GM18951 (cell line): ENCODE data around the gene FARP1.

Experiments used
- POLR2A ChIP-seq: IDR thresholded peaks from 4 replicates; pipeline ENCODE4 v1.6.1; 2011; ENCODE audit warnings: mild to moderate bottlenecking; ENCODE audit not compliant: insufficient read length, insufficient read depth; ENCODE audit errors: extremely low read depth
- in situ Hi-C: fragments of 300-500 bp; cut with MboI; formaldehyde crosslinking; loops from one replicate; pipeline ENCODE4 v1.12.0; 2022; ENCODE audit warnings: low sequenced_read_pairs, mixed read lengths, inconsistent platforms; ENCODE audit not compliant: unreplicated experiment

The FARP1 gene

DNA sequence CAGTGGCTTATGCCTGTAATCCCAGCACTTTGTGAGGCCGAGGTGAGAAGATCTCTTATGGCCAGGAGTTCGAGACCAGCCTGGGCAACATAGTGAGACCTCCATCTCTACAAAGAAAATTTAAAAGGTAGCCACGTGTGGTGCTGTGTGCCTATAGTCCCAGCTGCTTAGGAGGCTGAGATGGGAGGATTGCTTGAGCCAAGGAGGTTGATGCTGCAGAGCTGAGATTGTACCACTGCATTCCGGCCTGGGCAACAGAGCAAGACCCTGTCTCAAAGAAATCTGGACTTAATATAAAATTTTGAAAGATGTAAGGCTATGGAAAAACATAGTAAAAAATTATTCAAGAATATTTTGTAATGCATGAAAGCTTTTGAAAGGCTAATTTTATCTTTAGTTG lies 99.5 kb downstream of the FARP1 start:
- in situ Hi-C loops = no loop called here

GRCh38 chr13:98243929-98244272 lies 101.0 kb downstream of the FARP1 start:
- in situ Hi-C loops = no loop called here
- no peak for TF ChIP-seq POLR2A

More for the DNA sequence above, 99.5 kb downstream of the FARP1 start:
- TF ChIP-seq POLR2A = no peak

GRCh38 chr13:98246538-98247172 lies 103.8 kb downstream of the FARP1 start:
- in situ Hi-C loops = no loop called here
- TF ChIP-seq POLR2A = no peak

DNA sequence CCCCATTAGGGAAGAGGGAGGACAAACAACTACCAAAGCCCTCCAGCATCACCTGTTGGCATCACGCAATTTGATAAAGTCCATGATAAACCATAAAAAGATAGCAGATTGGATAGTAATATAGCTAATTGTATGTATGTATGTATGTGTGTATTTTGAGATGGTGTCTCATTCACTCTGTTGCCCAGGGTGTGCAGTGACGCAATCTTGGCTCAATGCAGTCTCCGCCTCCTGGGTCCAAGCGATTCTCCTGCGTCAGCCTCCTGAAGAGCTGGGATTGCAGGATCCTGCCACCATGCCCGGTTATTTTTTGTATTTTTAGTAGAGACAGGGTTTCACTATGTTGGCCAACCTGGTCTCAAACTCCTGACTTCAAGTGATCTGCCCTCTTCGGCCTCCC lies 108.8 kb downstream of the FARP1 start:
- in situ Hi-C loops = no loop called here
- TF ChIP-seq POLR2A = no peak

GRCh38 chr13:98252931-98253470 lies 110.1 kb downstream of the FARP1 start:
- no peak for TF ChIP-seq POLR2A

DNA sequence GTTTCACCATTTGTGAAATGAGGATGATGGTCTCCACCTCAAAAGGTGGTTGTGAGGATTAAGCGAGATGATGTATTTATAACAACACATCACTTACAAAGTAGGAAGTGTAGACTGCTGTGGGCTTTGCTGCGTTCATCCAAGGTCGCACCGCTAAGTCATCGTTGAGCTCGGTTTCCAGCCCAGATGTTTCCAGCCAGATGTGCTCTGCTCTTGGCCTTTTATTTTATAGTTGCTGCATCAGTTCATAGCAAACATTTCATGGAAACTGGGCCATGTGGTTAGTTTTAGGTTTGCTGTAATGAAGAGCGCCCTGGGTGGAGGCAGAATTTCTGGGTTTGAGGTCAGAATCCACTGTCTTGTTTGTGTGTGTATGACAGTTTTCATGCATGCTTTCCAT lies 110.6 kb downstream of the FARP1 start:
- in situ Hi-C loops = no loop called here

More at GRCh38 chr13:98252931-98253470, 110.1 kb downstream of the FARP1 start:
- in situ Hi-C loops = no loop called here

DNA sequence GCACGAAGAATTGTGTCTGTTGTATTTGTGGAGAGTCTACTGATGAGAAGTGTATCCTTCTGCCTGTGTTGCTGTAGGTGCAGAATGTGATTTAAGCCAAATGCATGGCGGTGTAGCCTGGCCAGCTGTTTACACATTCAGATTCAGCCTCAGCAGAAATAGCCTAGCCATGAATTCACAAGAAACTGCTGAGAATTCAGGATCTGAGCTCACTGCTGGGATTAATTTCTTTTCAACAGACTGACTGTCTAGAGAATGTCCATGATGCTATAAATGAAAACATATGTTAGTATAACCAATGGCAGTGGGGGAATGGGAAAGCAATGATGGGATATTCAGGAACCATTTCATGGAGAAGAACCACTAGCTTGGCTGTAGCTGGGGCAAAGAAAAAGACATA lies 111.6 kb downstream of the FARP1 start:
- no peak for TF ChIP-seq POLR2A
- in situ Hi-C loops = no loop called here

More for the DNA sequence above, 110.6 kb downstream of the FARP1 start:
- no peak for TF ChIP-seq POLR2A

DNA sequence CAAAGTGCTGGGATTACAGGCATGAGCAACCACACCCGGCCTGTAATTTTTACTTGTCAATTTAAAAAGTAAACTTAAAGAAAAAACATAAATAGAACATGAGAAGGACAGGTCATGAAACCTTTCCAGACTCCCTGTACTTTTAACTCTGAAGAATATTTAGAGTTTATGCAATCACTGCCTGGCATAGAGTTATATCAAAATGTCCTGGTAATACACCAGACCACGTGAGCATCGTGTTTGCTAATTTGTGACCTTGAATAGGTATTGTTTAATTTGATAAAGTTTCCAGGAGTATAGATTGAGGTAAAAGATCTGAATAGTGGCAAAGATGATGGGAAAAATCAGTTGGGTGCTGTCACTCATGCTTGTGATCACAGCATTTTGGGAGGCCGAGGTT lies 115.3 kb downstream of the FARP1 start:
- in situ Hi-C loops = no loop called here
- TF ChIP-seq POLR2A = no peak

- in situ Hi-C loops = no loop called here
- no peak for TF ChIP-seq POLR2A
Observed at GRCh38 chr13:98260357-98261164, 117.7 kb downstream of the FARP1 start.

DNA sequence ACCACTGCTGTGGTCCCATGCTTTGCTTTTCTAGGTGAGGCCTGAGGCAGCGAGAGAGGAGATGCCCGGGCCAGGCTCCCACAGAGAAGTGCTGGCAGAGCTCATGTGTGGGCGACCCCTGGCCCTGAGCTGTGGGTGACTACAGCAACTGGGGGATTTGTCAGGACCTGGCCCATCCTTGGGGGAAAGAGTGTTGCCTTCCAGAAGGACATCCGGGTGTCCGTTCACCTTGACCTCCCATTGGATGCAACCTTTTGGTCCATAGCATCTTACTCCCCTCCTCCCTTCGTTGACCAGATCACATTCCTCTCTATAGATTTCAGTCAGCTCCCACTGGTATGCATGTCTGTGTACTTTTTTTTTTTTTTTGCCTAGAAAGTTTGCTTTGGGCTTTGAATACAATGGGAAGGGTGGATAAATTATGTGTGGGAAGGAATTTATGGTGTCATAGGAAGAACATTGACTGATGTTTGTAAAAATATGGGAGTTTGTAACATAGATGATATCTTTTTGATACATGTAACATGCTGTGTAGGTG lies 118.3 kb downstream of the FARP1 start:
- in situ Hi-C loops = no loop called here

GRCh38 chr13:98262292-98262691 lies 119.4 kb downstream of the FARP1 start:
- TF ChIP-seq POLR2A = no peak
- in situ Hi-C loops = no loop called here

More for the DNA sequence above, 118.3 kb downstream of the FARP1 start:
- TF ChIP-seq POLR2A = no peak

- in situ Hi-C loops = no loop called here
Observed at GRCh38 chr13:98263841-98264240, 120.9 kb downstream of the FARP1 start.

GRCh38 chr13:98264877-98265276 lies 122.0 kb downstream of the FARP1 start:
- no peak for TF ChIP-seq POLR2A
- in situ Hi-C loops = no loop called here

More at GRCh38 chr13:98263841-98264240, 120.9 kb downstream of the FARP1 start:
- TF ChIP-seq POLR2A = no peak
